ENCODE data around the gene GALNT18. TPM values are rescaled to one million over a fixed set of nuclear protein-coding genes. Genes with fewer than 3 reads are reported as not detected.

GALNT18 gene
- total RNA-seq, 1 donor from 2014 or later, result 6.6 TPM

DNA sequence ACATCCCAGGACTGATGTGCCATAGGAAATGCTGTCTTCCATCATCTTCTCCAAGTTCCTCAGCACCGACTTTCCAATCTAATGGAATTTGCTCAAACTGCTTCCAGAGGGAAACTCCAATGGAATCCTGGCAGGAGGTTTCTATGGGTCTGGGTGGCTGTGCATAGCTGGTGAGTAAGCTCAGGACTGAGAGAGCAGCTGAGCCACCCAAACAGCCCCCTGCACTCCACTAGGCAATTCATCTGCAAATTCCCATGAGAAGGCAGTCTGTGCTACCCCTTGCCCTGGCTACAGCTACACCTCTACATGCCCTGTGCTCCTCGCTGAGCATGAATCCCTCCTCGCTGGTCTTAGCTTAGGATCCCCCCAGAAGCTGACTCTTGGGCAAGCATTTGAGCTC is 140.8 kb downstream of the GALNT18 start:
- Histone ChIP-seq H3K27me3 (ENCODE audit: control insufficient read depth, insufficient read depth, low read length) (no peaks in the 10 kb centered on the region), H3K36me3 (ENCODE audit: control insufficient read depth, insufficient read depth, low read length) (no peaks in the 10 kb centered on the region), H3K4me3 (ENCODE audit: low read depth, low read length) (no peak overlapping the region)
- TF ChIP-seq, protein P1, sequence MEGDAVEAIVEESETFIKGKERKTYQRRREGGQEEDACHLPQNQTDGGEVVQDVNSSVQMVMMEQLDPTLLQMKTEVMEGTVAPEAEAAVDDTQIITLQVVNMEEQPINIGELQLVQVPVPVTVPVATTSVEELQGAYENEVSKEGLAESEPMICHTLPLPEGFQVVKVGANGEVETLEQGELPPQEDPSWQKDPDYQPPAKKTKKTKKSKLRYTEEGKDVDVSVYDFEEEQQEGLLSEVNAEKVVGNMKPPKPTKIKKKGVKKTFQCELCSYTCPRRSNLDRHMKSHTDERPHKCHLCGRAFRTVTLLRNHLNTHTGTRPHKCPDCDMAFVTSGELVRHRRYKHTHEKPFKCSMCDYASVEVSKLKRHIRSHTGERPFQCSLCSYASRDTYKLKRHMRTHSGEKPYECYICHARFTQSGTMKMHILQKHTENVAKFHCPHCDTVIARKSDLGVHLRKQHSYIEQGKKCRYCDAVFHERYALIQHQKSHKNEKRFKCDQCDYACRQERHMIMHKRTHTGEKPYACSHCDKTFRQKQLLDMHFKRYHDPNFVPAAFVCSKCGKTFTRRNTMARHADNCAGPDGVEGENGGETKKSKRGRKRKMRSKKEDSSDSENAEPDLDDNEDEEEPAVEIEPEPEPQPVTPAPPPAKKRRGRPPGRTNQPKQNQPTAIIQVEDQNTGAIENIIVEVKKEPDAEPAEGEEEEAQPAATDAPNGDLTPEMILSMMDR (IDR thresholded peaks at IDR 0.05; ENCODE audit: insufficient read depth, low read length, poor library complexity, severe bottlenecking), result no peak
- DNase-seq (ENCODE audit: low read depth), result no peak

DNA sequence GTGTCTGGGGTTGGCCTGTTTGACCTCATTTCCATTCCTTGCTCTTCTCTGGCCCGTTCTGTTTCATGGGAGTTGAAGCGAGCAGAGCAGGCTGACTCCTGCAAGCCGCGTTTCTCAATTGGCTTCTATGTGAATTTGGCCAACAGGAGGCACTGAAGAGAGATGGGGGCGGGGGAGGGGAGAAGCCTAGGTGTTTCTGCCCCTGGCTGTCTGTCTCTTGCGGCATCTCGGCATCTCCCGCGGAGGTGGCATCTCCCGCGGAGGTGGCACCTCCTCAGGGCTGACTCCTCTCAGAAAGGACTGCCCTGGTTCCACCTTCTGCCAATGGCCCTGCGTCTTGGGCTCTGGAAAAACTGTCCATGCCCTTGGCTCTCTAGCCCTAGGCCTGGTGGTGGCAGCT is 143.1 kb downstream of the GALNT18 start:
- no peak overlapping the region for H3K4me3 ChIP-seq (ENCODE audit: low read depth, low read length)
- DNase-seq (ENCODE audit: low read depth), result no peak
- TF ChIP-seq, protein P1 (IDR thresholded peaks at IDR 0.05; ENCODE audit: insufficient read depth, low read length, poor library complexity, severe bottlenecking), result no peak
- no peaks in the 10 kb centered on the region for H3K27me3 ChIP-seq (ENCODE audit: control insufficient read depth, insufficient read depth, low read length)
- no peaks in the 10 kb centered on the region for H3K36me3 ChIP-seq (ENCODE audit: control insufficient read depth, insufficient read depth, low read length)

DNA sequence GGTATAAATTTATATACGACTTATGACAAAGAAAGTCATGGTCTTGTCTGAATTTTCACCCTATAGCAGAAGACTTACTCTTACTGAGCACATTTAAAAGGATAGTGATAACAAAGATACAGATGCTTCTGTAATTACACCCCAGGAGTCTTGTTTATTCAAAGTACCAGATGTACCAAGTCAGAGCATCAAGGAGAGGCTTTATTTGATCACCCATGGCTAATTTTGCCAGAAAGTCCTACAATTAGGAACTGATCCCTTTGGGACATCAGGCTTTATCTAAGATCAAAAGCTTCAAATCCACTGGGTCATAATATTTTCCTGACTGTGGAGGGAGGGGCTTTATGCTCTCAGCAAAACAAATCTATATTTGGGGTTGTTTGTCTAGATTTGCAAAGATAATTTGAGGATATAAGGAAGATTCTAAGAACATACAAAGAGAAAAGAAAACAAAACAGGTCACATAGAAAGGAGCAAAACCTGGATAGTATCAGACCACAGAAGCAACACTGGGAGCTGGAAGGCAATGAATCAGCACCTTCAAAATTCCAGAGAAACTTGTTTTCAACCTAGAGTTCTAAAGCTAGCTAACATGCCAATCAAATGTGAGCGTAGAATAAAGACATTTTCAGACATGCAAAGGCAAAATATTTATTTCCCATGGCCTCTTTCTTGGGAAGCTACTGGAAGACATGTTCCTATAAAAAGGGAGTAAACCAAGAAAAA is 143.9 kb downstream of the GALNT18 start:
- H3K36me3 ChIP-seq (ENCODE audit: control insufficient read depth, insufficient read depth, low read length), result no peaks in the 10 kb centered on the region
- H3K27me3 ChIP-seq (ENCODE audit: control insufficient read depth, insufficient read depth, low read length), result no peaks in the 10 kb centered on the region
- DNase-seq (ENCODE audit: low read depth), result no peak
- TF ChIP-seq, protein P1 (IDR thresholded peaks at IDR 0.05; ENCODE audit: insufficient read depth, low read length, poor library complexity, severe bottlenecking), result no peak
- no peak overlapping the region for H3K4me3 ChIP-seq (ENCODE audit: low read depth, low read length)

DNA sequence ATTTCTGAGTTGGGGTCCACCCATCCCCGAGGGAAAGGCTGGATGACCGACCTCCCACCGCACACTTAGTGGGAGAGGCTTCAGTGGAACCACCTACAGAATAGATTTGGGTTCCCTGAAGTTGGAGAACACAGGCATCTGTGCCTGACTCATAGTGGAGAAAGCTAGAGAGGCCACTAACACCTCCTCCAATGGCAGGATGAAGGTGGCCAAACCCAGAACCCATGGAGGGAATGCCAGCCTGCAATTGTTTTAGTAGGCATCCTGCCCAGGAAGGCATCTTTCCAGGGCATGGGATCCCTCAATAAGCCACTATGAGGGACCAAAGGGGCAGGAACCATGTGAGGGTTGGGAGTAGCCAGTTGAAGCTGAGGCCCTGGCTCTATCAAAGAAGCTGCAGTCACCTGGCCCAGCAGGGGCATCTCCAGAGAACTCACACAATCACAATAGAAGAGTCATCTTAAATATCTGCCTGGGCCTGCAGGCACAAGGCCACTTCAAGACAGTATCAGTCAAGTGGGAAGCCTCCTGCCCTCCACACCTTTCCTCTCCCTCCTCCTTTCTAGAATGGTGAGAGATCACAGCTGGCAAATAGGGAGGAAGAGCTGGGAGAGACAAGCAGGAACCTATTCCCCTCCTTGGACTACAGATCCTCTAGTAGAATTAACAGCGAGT is 144.7 kb downstream of the GALNT18 start:
- Histone ChIP-seq H3K36me3 (ENCODE audit: control insufficient read depth, insufficient read depth, low read length) (no peaks in the 10 kb centered on the region), H3K4me3 (ENCODE audit: low read depth, low read length) (no peak overlapping the region), H3K27me3 (ENCODE audit: control insufficient read depth, insufficient read depth, low read length) (no peaks in the 10 kb centered on the region)
- TF ChIP-seq, protein P1 (IDR thresholded peaks at IDR 0.05; ENCODE audit: insufficient read depth, low read length, poor library complexity, severe bottlenecking), result no peak
- DNase-seq (ENCODE audit: low read depth), result no peak

DNA sequence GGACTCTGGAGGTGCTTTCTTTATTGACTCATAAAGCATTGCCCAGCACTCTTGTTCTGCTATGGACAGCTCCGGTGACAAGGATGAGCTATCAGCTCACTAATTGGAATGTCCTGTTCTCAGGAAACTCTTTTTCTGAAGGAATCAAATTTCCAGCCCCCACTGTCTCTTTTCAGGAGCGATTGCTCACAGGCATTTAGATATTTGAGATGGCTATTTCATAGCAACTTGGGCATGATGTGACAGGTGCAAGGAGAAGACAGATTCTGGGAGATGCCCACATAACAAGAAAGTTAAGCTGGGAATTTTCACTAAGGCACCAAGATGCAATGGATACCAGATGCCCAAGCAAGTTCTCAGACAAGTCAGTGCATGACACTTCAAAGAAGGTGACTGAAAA is 145.3 kb downstream of the GALNT18 start:
- TF ChIP-seq, protein P1 (IDR thresholded peaks at IDR 0.05; ENCODE audit: insufficient read depth, low read length, poor library complexity, severe bottlenecking), result no peak
- H3K4me3 ChIP-seq (ENCODE audit: low read depth, low read length), result no peak overlapping the region
- no peaks in the 10 kb centered on the region for H3K27me3 ChIP-seq (ENCODE audit: control insufficient read depth, insufficient read depth, low read length)
- no peaks in the 10 kb centered on the region for H3K36me3 ChIP-seq (ENCODE audit: control insufficient read depth, insufficient read depth, low read length)
- DNase-seq (ENCODE audit: low read depth), result no peak
